HepG2 (cell line): ENCODE measurements around the gene SLC4A9. TPM values are rescaled to one million over a fixed set of nuclear protein-coding genes. Genes with fewer than 3 reads are reported as not detected.
A peak's percentile ranks its signal among the peaks of the same experiment; 100 is the strongest.

ENCODE experiments used
- CCAR2 ChIP-seq: fragments of 200-400 bp; formaldehyde crosslinking; optimal IDR thresholded peaks from 2 replicates; pipeline ENCODE3; 2018; ENCODE audit warnings: low read depth, mild to moderate bottlenecking, low read length, moderate library complexity
- GABPA ChIP-seq, 2 experiments: IDR thresholded peaks; 2 replicates each; pipeline ENCODE4 v1.6.1; 2011 to 2016; ENCODE audit warnings: low read depth in 2 of 2, low read length in 1 of 2, missing biosample characterization in 1 of 2, missing genetic modification characterization in 1 of 2
- RAD21 ChIP-seq: fragments of 450-650 bp; formaldehyde crosslinking; IDR thresholded peaks from 2 replicates; pipeline ENCODE4 v1.5.0; 2020; ENCODE audit warnings: mild to moderate bottlenecking
- SATB2 ChIP-seq: sonication (generic); formaldehyde crosslinking; IDR thresholded peaks from 2 replicates; pipeline ENCODE4 v1.5.0; 2020; ENCODE audit warnings: missing genetic modification reagents
- STAT5B ChIP-seq: sonication (generic); formaldehyde crosslinking; IDR thresholded peaks from 2 replicates; pipeline ENCODE4 v1.4.0; 2020; ENCODE audit warnings: missing genetic modification reagents
- XRCC5 ChIP-seq: fragments of 200-400 bp; formaldehyde crosslinking; optimal IDR thresholded peaks from 2 replicates; pipeline ENCODE3; 2017; ENCODE audit warnings: mild to moderate bottlenecking, low read length
- ZBTB21 ChIP-seq: sonication (generic); formaldehyde crosslinking; IDR thresholded peaks from 2 replicates; pipeline ENCODE4 v1.4.0; 2020; ENCODE audit warnings: missing genetic modification reagents
- polyA plus RNA-seq, 8 experiments: library from polyadenylated mRNA; depleted of rRNA in 3 of 8; stranded (reverse) in 7 of 8; unstranded in 1 of 8; fragments of >200 nt; fragmentation: Illumina TruSeq in 4 of 8; extraction: Trizol in 4 of 8; gene quantifications; 2 replicates each; pipeline versions ENCODE4 v1.2.1 to v1.2.3, GENCODE V29; 2011 to 2016; ENCODE audit warnings: low read depth in 4 of 8, missing spikeins in 1 of 8, mixed read lengths in 1 of 8; ENCODE audit not compliant: insufficient read depth in 1 of 8
- total RNA-seq, 5 experiments: library from RNA; depleted of rRNA; stranded (reverse); fragments of >200 nt; fragmentation: Illumina TruSeq; extraction: Trizol; gene quantifications; 2 replicates each; pipeline ENCODE4 v1.2.3, GENCODE V29; 2016; ENCODE audit warnings: low read depth in 1 of 5
- TF ChIP-seq, protein P1 (sequence below): sonication (generic); formaldehyde crosslinking; IDR thresholded peaks from 2 replicates; pipeline ENCODE4 v1.9.0; 2021; ENCODE audit warnings: mild to moderate bottlenecking, missing genetic modification reagents
- TF ChIP-seq, protein P2 (sequence below): sonication (generic); formaldehyde crosslinking; IDR thresholded peaks from 2 replicates; pipeline ENCODE4 v1.4.0; 2020; ENCODE audit warnings: mild to moderate bottlenecking, missing genetic modification reagents
- TF ChIP-seq, protein P3 (sequence below), 2 experiments: fragments of 450-650 bp in 1 of 2; sonication (generic) in 1 of 2; formaldehyde crosslinking; IDR thresholded peaks; 2 replicates each; pipeline versions ENCODE4 v1.5.0 to v1.8.0; 2020 to 2022; ENCODE audit warnings: mild to moderate bottlenecking in 1 of 2, missing genetic modification reagents in 1 of 2

SLC4A9 gene
- total and polyA plus RNA-seq, 2 of the 13 experiments (the other 11 are each of a cell fraction or from before 2014, with no cell fraction given) = not detected

DNA sequence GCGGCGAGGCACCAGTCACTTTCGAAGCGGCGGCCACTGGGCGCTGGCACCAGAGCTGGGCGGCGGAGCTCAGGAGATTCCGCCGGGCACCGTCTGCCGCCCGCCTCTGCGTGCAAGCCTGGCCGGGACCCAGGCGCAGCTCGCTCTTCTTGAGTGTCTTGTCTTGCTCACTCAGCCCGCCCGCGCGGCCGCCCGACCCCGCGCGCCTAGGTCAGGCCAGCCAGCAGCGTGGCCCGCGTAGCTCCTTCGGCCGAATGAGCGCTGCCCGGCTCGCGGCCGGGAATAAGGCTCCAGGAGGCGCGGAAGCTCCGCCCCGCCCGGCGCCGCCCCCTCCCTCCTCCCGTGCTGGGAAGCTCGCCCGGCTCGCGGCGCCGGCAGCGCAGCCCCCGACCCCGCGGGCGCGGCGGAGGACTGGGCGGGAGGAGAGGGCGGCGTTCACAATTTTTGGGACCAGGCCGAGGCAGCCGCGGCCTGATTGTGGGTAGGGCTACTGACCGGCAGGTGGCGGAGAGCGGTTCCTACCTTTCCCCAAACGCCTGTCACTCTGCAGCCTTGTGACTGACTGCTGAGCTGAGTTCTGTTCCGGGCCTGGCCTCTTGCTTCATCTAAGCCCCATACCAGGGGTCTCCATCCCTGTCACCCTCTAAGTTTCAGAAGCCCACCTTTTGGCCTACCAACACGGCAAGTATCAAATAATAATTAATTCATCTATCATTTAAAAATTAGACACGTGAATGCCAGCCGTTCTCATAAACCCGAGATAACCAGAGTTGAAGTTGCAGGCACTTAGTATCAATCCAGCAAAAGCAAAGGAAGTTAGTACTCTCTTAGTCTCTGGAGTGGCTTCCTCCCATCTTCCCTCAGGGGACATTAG, 13.4 kb upstream of the SLC4A9 start, which contains the start of gene HBEGF (continued):
- TF ChIP-seq, protein P1, sequence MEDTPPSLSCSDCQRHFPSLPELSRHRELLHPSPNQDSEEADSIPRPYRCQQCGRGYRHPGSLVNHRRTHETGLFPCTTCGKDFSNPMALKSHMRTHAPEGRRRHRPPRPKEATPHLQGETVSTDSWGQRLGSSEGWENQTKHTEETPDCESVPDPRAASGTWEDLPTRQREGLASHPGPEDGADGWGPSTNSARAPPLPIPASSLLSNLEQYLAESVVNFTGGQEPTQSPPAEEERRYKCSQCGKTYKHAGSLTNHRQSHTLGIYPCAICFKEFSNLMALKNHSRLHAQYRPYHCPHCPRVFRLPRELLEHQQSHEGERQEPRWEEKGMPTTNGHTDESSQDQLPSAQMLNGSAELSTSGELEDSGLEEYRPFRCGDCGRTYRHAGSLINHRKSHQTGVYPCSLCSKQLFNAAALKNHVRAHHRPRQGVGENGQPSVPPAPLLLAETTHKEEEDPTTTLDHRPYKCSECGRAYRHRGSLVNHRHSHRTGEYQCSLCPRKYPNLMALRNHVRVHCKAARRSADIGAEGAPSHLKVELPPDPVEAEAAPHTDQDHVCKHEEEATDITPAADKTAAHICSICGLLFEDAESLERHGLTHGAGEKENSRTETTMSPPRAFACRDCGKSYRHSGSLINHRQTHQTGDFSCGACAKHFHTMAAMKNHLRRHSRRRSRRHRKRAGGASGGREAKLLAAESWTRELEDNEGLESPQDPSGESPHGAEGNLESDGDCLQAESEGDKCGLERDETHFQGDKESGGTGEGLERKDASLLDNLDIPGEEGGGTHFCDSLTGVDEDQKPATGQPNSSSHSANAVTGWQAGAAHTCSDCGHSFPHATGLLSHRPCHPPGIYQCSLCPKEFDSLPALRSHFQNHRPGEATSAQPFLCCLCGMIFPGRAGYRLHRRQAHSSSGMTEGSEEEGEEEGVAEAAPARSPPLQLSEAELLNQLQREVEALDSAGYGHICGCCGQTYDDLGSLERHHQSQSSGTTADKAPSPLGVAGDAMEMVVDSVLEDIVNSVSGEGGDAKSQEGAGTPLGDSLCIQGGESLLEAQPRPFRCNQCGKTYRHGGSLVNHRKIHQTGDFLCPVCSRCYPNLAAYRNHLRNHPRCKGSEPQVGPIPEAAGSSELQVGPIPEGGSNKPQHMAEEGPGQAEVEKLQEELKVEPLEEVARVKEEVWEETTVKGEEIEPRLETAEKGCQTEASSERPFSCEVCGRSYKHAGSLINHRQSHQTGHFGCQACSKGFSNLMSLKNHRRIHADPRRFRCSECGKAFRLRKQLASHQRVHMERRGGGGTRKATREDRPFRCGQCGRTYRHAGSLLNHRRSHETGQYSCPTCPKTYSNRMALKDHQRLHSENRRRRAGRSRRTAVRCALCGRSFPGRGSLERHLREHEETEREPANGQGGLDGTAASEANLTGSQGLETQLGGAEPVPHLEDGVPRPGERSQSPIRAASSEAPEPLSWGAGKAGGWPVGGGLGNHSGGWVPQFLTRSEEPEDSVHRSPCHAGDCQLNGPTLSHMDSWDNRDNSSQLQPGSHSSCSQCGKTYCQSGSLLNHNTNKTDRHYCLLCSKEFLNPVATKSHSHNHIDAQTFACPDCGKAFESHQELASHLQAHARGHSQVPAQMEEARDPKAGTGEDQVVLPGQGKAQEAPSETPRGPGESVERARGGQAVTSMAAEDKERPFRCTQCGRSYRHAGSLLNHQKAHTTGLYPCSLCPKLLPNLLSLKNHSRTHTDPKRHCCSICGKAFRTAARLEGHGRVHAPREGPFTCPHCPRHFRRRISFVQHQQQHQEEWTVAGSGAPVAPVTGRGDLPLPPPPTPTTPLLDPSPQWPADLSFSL (CRISPR knock-in tag) = no peak
- TF ChIP-seq XRCC5 (peak; percentile 35), SATB2 (CRISPR knock-in tag) (no peak), STAT5B (no peak), CCAR2 (no peak), GABPA (IDR thresholded peaks at IDR 0.05; ENCODE audit: low read depth, low read length) (no peak), GABPA (CRISPR knock-in tag; IDR thresholded peaks at IDR 0.05; ENCODE audit: low read depth) (no peak), RAD21 (CRISPR knock-in tag) (0 out of 2 replicates have a peak, but pooled peaks have one; percentile 32), ZBTB21 (CRISPR knock-in tag) (no peak)
- TF ChIP-seq, protein P2, sequence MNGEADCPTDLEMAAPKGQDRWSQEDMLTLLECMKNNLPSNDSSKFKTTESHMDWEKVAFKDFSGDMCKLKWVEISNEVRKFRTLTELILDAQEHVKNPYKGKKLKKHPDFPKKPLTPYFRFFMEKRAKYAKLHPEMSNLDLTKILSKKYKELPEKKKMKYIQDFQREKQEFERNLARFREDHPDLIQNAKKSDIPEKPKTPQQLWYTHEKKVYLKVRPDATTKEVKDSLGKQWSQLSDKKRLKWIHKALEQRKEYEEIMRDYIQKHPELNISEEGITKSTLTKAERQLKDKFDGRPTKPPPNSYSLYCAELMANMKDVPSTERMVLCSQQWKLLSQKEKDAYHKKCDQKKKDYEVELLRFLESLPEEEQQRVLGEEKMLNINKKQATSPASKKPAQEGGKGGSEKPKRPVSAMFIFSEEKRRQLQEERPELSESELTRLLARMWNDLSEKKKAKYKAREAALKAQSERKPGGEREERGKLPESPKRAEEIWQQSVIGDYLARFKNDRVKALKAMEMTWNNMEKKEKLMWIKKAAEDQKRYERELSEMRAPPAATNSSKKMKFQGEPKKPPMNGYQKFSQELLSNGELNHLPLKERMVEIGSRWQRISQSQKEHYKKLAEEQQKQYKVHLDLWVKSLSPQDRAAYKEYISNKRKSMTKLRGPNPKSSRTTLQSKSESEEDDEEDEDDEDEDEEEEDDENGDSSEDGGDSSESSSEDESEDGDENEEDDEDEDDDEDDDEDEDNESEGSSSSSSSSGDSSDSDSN = peak; percentile 90
- TF ChIP-seq, protein P3, sequence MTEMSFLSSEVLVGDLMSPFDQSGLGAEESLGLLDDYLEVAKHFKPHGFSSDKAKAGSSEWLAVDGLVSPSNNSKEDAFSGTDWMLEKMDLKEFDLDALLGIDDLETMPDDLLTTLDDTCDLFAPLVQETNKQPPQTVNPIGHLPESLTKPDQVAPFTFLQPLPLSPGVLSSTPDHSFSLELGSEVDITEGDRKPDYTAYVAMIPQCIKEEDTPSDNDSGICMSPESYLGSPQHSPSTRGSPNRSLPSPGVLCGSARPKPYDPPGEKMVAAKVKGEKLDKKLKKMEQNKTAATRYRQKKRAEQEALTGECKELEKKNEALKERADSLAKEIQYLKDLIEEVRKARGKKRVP (CRISPR knock-in tag; IDR thresholded peaks at IDR 0.05) = no peak
